Thymus (tissue), 11 donors: ENCODE results near the gene STH. TPM values are rescaled to one million over a fixed set of nuclear protein-coding genes. Genes with fewer than 3 reads are reported as not detected.

Experiments used
- DNase-seq, 9 donors: peaks; one replicate each; pipeline ENCODE4 v3.0.0-alpha.2; 2013; ENCODE audit warnings: low spot score in 9 of 9, low read depth in 6 of 9, missing footprints in 1 of 9
- H3K27ac ChIP-seq, 2 donors: one replicate each; pipeline ENCODE4 v1.5.1; 2013; ENCODE audit warnings: control low read depth in 1 of 2, low read depth in 1 of 2, low read length in 1 of 2, mild to moderate bottlenecking in 1 of 2, moderate library complexity in 1 of 2
- H3K27me3 ChIP-seq, 2 donors: one replicate each; pipeline ENCODE4 v1.5.1; 2013; ENCODE audit warnings: low read length in 1 of 2; ENCODE audit not compliant: control insufficient read depth in 2 of 2, insufficient read depth in 1 of 2
- H3K36me3 ChIP-seq, 2 donors: one replicate each; pipeline ENCODE4 v1.5.1; 2013; ENCODE audit warnings: low read length in 1 of 2, mild to moderate bottlenecking in 1 of 2, moderate library complexity in 1 of 2; ENCODE audit not compliant: control insufficient read depth in 2 of 2, insufficient read depth in 2 of 2
- H3K4me1 ChIP-seq, 2 donors: one replicate each; pipeline ENCODE4 v1.5.1; 2013; ENCODE audit warnings: low read length in 2 of 2; ENCODE audit not compliant: control insufficient read depth in 2 of 2, insufficient read depth in 2 of 2
- H3K4me3 ChIP-seq, 2 donors: one replicate each; pipeline ENCODE4 v1.5.1; 2013; ENCODE audit warnings: low read length in 2 of 2, control low read depth in 1 of 2, mild to moderate bottlenecking in 1 of 2
- H3K9me3 ChIP-seq, 2 donors: one replicate each; pipeline ENCODE4 v1.5.1; 2013; ENCODE audit warnings: low read length in 1 of 2, mild to moderate bottlenecking in 1 of 2; ENCODE audit not compliant: control insufficient read depth in 2 of 2, insufficient read depth in 1 of 2
- WGBS: extraction: QIAGEN DNeasy Blood & Tissue Kit; methylation state at CpG from one replicate; pipeline ENCODE4 v1.1.7; 2013; 5-methylcytosine and 5-hydroxymethylcytosine counted together
- polyA plus RNA-seq: library from polyadenylated mRNA; stranded (reverse); fragments of 200-250 nt; gene quantifications from one replicate; pipeline ENCODE4 v1.2.3, GENCODE V29; 2013
- total RNA-seq: library from RNA; stranded (reverse); fragments of 120-200 nt; gene quantifications from one replicate; pipeline ENCODE4 v1.2.4, GENCODE V29; 2013
- donor health status: healthy.

Gene STH
- total and polyA plus RNA-seq, 2 donors: not detected

GRCh38 chr17:45963889-45964288 is 35.2 kb upstream of the STH start:
- H3K9me3 ChIP-seq: no peaks in the 10 kb centered on the region
- no peaks in the 10 kb centered on the region for H3K36me3 ChIP-seq
- peaks cover 0 to 9% of the 10 kb centered on the region in 2 donors for H3K27me3 ChIP-seq
- WGBS: 83% methylated on average over 5 of the region's 5 CpGs
- DNase-seq: no peak
- H3K4me1 ChIP-seq: no peaks in the 10 kb centered on the region
- H3K27ac ChIP-seq: no peak overlapping the region
- H3K4me3 ChIP-seq: no peak overlapping the region

GRCh38 chr17:45964634-45965033 is 34.4 kb upstream of the STH start:
- Histone ChIP-seq H3K9me3 (no peaks in the 10 kb centered on the region), H3K27me3 (peaks cover 0 to 9% of the 10 kb centered on the region in 2 donors), H3K36me3 (no peaks in the 10 kb centered on the region), H3K4me1 (no peaks in the 10 kb centered on the region), H3K4me3 (no peak overlapping the region), H3K27ac (no peak overlapping the region)
- 92% methylated on average over 4 of the region's 4 CpGs for WGBS
- no peak for DNase-seq

GRCh38 chr17:45965812-45966211 is 33.2 kb upstream of the STH start:
- DNase-seq: no peak
- Histone ChIP-seq H3K36me3 (no peaks in the 10 kb centered on the region), H3K27me3 (peaks cover 0 to 14% of the 10 kb centered on the region in 2 donors), H3K9me3 (no peaks in the 10 kb centered on the region), H3K27ac (no peak overlapping the region), H3K4me3 (no peak overlapping the region), H3K4me1 (no peaks in the 10 kb centered on the region)
- 85% methylated on average over 4 of the region's 4 CpGs for WGBS

- Histone ChIP-seq H3K4me1 (no peaks in the 10 kb centered on the region), H3K27me3 (peaks cover 0 to 17% of the 10 kb centered on the region in 2 donors), H3K27ac (no peak overlapping the region), H3K4me3 (no peak overlapping the region), H3K36me3 (no peaks in the 10 kb centered on the region), H3K9me3 (no peaks in the 10 kb centered on the region)
- DNase-seq: no peak
- 81% methylated on average over 2 of the region's 2 CpGs for WGBS
Measured at GRCh38 chr17:45966606-45967280, 32.3 kb upstream of the STH start.

- no peak for DNase-seq
- Histone ChIP-seq H3K27ac (no peak overlapping the region), H3K36me3 (no peaks in the 10 kb centered on the region), H3K27me3 (peaks cover 0 to 23% of the 10 kb centered on the region in 2 donors), H3K4me1 (no peaks in the 10 kb centered on the region), H3K4me3 (no peak overlapping the region), H3K9me3 (no peaks in the 10 kb centered on the region)
- 94% methylated on average over 5 of the region's 5 CpGs for WGBS
Measured at GRCh38 chr17:45967378-45967777, 31.7 kb upstream of the STH start.

GRCh38 chr17:45968732-45969131 is 30.3 kb upstream of the STH start:
- DNase-seq: no peak
- Histone ChIP-seq H3K27ac (no peak overlapping the region), H3K9me3 (no peaks in the 10 kb centered on the region), H3K36me3 (no peaks in the 10 kb centered on the region), H3K4me1 (peaks cover 0 to 3% of the 10 kb centered on the region in 2 donors), H3K4me3 (no peak overlapping the region), H3K27me3 (peaks cover 0 to 28% of the 10 kb centered on the region in 2 donors)
- 93% methylated on average over 2 of the region's 2 CpGs for WGBS

GRCh38 chr17:45969726-45970125 is 29.3 kb upstream of the STH start:
- H3K9me3 ChIP-seq: no peaks in the 10 kb centered on the region
- no peak for DNase-seq
- H3K4me3 ChIP-seq: no peak overlapping the region
- peaks cover 0 to 3% of the 10 kb centered on the region in 2 donors for H3K4me1 ChIP-seq
- peaks cover 0 to 26% of the 10 kb centered on the region in 2 donors for H3K27me3 ChIP-seq
- no peak overlapping the region for H3K27ac ChIP-seq
- WGBS: 97% methylated on average over 2 of the region's 2 CpGs
- no peaks in the 10 kb centered on the region for H3K36me3 ChIP-seq

GRCh38 chr17:45970659-45971058 is 28.4 kb upstream of the STH start:
- H3K36me3 ChIP-seq: no peaks in the 10 kb centered on the region
- H3K27me3 ChIP-seq: peaks cover 0 to 24% of the 10 kb centered on the region in 2 donors
- H3K27ac ChIP-seq: no peak overlapping the region
- DNase-seq: no peak
- no peaks in the 10 kb centered on the region for H3K9me3 ChIP-seq
- no peak overlapping the region for H3K4me3 ChIP-seq
- H3K4me1 ChIP-seq: peaks cover 0 to 3% of the 10 kb centered on the region in 2 donors
- 99% methylated on average over 3 of the region's 3 CpGs for WGBS

- H3K4me1 ChIP-seq: peaks cover 0 to 3% of the 10 kb centered on the region in 2 donors
- WGBS: 59% methylated on average over 14 of the region's 14 CpGs
- H3K27ac ChIP-seq: no peak overlapping the region
Measured at GRCh38 chr17:45971698-45972141, 27.3 kb upstream of the STH start.

More at GRCh38 chr17:45971698-45972141, 27.3 kb upstream of the STH start:
- Histone ChIP-seq H3K27me3 (peaks cover 0 to 24% of the 10 kb centered on the region in 2 donors), H3K4me3 (no peak overlapping the region), H3K36me3 (no peaks in the 10 kb centered on the region), H3K9me3 (no peaks in the 10 kb centered on the region)
- DNase-seq: no peak
